ENCODE measurements around the gene GYS1.
"Not testable (repeated sequence)": the region's sequence is repeated elsewhere in the genome, so short reads cannot be mapped to it uniquely, and the experiment has no call there.

GRCh38 chr19:49024233-49024632 lies 31.1 kb upstream of the GYS1 start, which contains the start of gene CGB3:
- TF ChIP-seq, protein P1, sequence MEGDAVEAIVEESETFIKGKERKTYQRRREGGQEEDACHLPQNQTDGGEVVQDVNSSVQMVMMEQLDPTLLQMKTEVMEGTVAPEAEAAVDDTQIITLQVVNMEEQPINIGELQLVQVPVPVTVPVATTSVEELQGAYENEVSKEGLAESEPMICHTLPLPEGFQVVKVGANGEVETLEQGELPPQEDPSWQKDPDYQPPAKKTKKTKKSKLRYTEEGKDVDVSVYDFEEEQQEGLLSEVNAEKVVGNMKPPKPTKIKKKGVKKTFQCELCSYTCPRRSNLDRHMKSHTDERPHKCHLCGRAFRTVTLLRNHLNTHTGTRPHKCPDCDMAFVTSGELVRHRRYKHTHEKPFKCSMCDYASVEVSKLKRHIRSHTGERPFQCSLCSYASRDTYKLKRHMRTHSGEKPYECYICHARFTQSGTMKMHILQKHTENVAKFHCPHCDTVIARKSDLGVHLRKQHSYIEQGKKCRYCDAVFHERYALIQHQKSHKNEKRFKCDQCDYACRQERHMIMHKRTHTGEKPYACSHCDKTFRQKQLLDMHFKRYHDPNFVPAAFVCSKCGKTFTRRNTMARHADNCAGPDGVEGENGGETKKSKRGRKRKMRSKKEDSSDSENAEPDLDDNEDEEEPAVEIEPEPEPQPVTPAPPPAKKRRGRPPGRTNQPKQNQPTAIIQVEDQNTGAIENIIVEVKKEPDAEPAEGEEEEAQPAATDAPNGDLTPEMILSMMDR (IDR thresholded peaks at IDR 0.05): not testable (repeated sequence)
- not testable (repeated sequence) for TF ChIP-seq POLR2A (IDR thresholded peaks at IDR 0.05)
